ENCODE measurements around the gene TLE5.
"Not testable (repeated sequence)": the region's sequence is repeated elsewhere in the genome, so short reads cannot be mapped to it uniquely, and the experiment has no call there.

The TLE5 gene

DNA sequence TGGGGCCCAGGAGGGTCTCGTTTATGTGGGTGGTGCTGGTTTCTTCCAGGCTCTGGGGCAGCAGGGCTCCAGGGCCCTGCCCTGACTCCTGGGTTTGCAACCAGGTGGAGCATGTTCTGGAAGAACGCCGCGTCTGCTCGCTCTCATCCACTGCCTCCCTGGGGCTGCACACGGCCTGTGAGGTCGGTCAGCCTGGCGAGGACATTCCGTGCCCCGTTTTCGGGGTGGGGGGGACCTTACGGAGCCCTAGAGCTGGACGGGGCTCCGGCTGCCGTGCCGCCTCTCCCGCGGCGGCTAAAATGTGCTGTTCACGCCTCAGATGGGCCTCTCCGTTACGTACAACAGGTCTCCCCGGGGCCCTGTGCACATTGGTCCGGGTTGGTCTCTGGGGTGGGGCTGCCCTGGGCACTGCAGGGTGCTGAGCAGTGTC is 35.2 kb upstream of the TLE5 start:
- H3K4me3 ChIP-seq (replicated peaks; ENCODE audit: low read depth, low read length) = no peak overlapping the region
- no peak for DNase-seq (ENCODE audit: extremely low read depth, insufficient read length)
- TF ChIP-seq, protein P1, sequence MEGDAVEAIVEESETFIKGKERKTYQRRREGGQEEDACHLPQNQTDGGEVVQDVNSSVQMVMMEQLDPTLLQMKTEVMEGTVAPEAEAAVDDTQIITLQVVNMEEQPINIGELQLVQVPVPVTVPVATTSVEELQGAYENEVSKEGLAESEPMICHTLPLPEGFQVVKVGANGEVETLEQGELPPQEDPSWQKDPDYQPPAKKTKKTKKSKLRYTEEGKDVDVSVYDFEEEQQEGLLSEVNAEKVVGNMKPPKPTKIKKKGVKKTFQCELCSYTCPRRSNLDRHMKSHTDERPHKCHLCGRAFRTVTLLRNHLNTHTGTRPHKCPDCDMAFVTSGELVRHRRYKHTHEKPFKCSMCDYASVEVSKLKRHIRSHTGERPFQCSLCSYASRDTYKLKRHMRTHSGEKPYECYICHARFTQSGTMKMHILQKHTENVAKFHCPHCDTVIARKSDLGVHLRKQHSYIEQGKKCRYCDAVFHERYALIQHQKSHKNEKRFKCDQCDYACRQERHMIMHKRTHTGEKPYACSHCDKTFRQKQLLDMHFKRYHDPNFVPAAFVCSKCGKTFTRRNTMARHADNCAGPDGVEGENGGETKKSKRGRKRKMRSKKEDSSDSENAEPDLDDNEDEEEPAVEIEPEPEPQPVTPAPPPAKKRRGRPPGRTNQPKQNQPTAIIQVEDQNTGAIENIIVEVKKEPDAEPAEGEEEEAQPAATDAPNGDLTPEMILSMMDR (IDR thresholded peaks at IDR 0.05; ENCODE audit: insufficient read depth, low read length, poor library complexity, severe bottlenecking) = no peak
- H3K27me3 ChIP-seq (replicated peaks; ENCODE audit: control insufficient read depth, insufficient read depth, low read length) = no peaks in the 10 kb centered on the region
- no peaks in the 10 kb centered on the region for H3K36me3 ChIP-seq (ENCODE audit: control insufficient read depth, insufficient read depth, low read length)

DNA sequence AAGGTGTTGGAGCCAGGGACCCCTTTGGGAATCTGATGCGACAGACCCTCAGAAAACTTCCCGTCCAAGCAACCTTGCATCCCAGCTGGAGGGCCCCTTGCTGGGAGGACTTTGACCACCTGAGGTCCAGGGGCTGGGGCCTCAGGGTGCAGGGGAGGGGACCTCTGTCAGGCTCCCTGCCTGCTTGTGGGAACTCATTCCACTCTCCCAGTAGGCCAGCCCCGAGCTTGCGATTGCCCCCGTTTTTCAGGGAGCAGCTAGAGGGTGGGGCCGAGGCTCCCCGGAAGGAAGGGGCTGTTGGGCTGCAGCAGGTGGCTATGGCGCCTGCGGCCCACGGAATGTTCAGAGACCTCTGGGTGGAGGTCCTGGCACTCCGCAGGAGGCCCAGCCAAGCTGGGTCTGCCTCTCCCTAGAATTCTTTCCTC is 34.6 kb upstream of the TLE5 start:
- TF ChIP-seq, protein P1 (IDR thresholded peaks at IDR 0.05; ENCODE audit: insufficient read depth, low read length, poor library complexity, severe bottlenecking) = no peak
- no peak for DNase-seq (ENCODE audit: extremely low read depth, insufficient read length)
- no peaks in the 10 kb centered on the region for H3K27me3 ChIP-seq (replicated peaks; ENCODE audit: control insufficient read depth, insufficient read depth, low read length)
- no peak overlapping the region for H3K4me3 ChIP-seq (replicated peaks; ENCODE audit: low read depth, low read length)
- H3K36me3 ChIP-seq (ENCODE audit: control insufficient read depth, insufficient read depth, low read length) = no peaks in the 10 kb centered on the region

DNA sequence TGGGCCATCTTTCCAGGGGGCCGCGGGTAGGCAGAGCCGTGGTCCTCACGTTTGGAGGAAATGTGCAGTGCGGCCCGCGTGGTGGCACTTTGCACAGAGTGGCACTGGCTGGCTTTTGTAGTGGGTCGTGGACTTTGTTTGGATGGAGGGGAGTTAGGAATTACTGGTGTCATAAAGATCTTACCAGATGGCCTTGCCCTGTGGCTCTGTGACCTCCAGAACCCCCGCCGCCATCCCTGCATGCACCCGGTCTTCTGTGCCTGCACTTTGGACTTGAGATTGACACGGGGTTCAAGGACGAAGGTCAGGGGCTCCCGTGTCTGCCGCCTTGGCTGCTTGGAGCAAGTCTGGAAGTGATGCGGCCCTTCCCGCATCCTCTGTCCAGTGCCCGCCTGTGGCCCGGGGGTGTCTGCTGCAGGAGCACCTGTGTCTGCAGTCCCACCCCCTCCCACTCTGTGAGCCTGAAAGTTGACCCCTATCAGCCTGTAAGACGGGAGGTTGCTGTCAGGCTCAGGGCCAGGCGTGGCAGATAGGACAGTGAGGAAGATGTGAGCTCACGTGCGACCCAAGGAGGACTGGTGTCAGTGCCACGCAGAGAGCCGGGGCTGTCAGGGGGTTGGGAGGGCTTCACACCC is 34.1 kb upstream of the TLE5 start:
- Histone ChIP-seq H3K4me3 (replicated peaks; ENCODE audit: low read depth, low read length) (no peak overlapping the region), H3K36me3 (ENCODE audit: control insufficient read depth, insufficient read depth, low read length) (no peaks in the 10 kb centered on the region), H3K27me3 (replicated peaks; ENCODE audit: control insufficient read depth, insufficient read depth, low read length) (no peaks in the 10 kb centered on the region)
- TF ChIP-seq, protein P1 (IDR thresholded peaks at IDR 0.05; ENCODE audit: insufficient read depth, low read length, poor library complexity, severe bottlenecking) = no peak
- peak; percentile 17 for DNase-seq (ENCODE audit: extremely low read depth, insufficient read length)

DNA sequence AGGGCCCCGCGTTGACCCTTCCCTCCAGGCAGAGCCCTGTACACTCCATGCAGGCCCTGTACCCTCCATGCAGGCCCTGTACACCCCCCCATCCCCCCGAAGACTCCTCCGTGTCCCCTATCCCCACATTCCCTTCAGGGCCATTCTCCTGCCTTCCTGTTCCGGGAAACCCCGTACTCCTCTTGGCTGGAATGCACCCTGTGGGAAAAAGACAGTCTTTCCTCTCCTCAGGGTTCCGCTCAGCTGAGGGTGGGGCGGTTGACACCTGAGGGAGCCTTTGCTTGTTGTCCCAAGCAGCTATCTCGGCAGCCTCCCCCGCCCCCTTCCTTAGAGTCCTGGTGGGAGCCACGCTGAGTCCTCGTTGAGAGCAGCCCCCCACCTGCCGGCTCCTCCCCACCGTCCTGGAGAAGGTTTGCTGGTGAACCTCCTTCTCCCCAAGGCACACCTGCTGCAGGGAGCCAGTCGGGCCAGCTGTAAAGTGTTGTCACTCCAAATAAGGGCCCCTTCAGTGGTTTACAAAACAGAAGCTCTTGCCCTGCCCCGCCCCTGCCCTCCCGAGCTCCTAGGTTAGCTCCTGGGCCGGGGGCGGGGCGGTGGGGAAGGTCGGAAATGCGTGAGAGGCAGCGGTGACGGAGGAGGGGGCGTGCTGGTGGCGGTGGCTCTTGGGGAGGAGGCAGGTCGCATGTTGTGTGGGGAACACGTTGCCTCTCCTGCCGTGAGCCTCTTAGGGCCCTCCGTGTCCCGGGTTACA is 33.3 kb upstream of the TLE5 start:
- Histone ChIP-seq H3K4me3 (replicated peaks; ENCODE audit: low read depth, low read length) (peak overlapping the region; percentile 67), H3K36me3 (ENCODE audit: control insufficient read depth, insufficient read depth, low read length) (no peaks in the 10 kb centered on the region), H3K27me3 (replicated peaks; ENCODE audit: control insufficient read depth, insufficient read depth, low read length) (no peaks in the 10 kb centered on the region)
- DNase-seq (ENCODE audit: extremely low read depth, insufficient read length) = peak; percentile 52
- TF ChIP-seq, protein P1 (IDR thresholded peaks at IDR 0.05; ENCODE audit: insufficient read depth, low read length, poor library complexity, severe bottlenecking) = no peak

DNA sequence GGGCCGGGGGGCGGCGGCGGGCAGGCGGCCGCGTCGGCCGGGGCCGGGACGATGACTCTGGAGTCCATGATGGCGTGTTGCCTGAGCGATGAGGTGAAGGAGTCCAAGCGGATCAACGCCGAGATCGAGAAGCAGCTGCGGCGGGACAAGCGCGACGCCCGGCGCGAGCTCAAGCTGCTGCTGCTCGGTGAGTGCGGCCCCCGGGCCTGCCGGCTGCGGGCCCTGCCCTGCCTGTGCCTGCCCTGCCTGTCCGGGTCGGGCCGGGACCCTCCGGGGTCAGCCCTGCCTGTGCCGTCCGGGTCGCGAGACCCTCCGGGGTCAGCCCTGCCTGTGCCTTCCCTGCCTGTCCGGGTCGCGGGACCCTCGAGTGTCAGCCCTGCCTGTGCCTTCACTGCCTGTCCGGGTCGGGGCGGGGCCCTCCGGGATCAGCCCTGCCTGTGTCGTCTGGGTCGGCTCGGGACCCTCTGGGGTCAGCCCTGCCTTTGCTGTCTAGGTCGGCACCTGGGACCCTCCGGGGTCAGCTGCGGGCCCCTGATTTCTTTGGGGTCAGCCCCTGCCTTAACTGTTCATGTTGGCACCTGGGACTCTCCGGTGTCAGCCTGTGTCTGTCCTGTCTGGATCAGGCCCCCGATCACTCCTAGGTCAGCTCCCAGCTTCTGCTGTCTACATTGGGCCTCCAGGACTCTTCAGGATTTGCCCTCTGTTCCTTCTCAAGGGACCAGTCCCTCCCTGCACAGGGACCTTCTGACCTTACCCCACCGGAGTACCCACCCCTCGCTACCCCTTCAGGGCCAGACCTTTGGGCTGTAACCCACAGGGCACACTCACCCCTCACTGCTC is 32.5 kb upstream of the TLE5 start:
- peak overlapping the region; percentile 67 for H3K4me3 ChIP-seq (replicated peaks; ENCODE audit: low read depth, low read length)
- DNase-seq (ENCODE audit: extremely low read depth, insufficient read length) = peak; percentile 57
- TF ChIP-seq, protein P1 (IDR thresholded peaks at IDR 0.05; ENCODE audit: insufficient read depth, low read length, poor library complexity, severe bottlenecking) = no peak
- no peaks in the 10 kb centered on the region for H3K27me3 ChIP-seq (replicated peaks; ENCODE audit: control insufficient read depth, insufficient read depth, low read length)
- H3K36me3 ChIP-seq (ENCODE audit: control insufficient read depth, insufficient read depth, low read length) = no peaks in the 10 kb centered on the region

DNA sequence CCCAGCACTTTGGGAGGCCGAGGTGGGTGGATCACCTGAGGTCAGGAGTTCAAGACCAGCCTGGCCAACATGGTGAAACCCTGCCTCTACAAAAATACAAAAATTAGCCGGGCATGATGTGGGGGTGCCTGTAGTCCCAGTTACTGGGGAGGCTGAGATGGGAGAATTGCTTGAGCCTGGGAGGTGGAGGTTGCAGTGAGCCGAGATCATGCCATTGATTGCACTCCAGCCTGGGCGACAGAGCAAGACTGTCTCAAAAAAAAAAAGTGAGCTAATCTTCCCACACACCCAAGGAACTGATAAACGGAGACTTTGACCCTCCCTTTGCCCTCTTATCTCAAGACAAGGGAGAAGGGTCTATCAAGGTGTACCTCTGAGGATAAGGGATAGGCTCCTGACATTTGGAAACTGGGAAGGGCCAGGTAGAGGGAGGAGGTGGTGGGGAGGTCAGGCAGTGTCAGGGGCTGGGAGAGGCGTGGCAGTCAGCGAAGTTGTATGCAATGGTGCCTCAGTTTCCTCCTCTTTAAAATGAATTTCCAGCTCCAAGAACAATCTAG is 27.1 kb upstream of the TLE5 start:
- H3K36me3 ChIP-seq (ENCODE audit: control insufficient read depth, insufficient read depth, low read length); H3K4me3 ChIP-seq (replicated peaks; ENCODE audit: low read depth, low read length); H3K27me3 ChIP-seq (replicated peaks; ENCODE audit: control insufficient read depth, insufficient read depth, low read length); DNase-seq (ENCODE audit: extremely low read depth, insufficient read length): not testable (repeated sequence)
